Endothelial cell of umbilical vein (primary cell): Measurements from ENCODE around the gene NSA2.

Experiments used
- EZH2 ChIP-seq: IDR thresholded peaks from 2 replicates; pipeline ENCODE4 v1.6.1; 2012; ENCODE audit warnings: borderline replicate concordance, low read depth, mild to moderate bottlenecking, moderate library complexity, low read length, inconsistent platforms; ENCODE audit not compliant: severe bottlenecking
- TF ChIP-seq, protein P1 (sequence below): IDR thresholded peaks from 2 replicates; pipeline ENCODE4 v1.6.1; 2011; ENCODE audit not compliant: insufficient read depth, insufficient read length

DNA sequence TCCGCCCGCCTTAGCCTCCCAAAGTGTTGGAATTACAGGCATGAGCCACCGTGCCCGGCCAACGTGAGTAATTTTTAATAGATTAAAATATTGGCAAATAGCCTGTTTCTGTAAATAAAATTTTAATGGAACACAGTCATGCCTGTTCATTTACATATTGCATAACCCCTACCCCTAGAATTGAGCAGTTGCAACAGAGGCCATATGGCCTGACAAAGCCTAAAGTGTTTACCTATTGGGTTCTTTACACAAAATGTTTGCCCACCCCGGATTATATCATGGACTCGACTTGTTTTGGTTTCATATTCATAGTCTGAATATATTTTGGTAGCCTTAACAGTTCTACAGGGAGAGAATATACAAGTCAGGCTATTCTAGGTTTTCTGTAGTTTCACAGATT is 5.3 kb downstream of the NSA2 start:
- no peak for TF ChIP-seq EZH2
- TF ChIP-seq, protein P1, sequence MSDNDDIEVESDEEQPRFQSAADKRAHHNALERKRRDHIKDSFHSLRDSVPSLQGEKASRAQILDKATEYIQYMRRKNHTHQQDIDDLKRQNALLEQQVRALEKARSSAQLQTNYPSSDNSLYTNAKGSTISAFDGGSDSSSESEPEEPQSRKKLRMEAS, result no peak
